ENCODE results near the gene KRT78.

DNA sequence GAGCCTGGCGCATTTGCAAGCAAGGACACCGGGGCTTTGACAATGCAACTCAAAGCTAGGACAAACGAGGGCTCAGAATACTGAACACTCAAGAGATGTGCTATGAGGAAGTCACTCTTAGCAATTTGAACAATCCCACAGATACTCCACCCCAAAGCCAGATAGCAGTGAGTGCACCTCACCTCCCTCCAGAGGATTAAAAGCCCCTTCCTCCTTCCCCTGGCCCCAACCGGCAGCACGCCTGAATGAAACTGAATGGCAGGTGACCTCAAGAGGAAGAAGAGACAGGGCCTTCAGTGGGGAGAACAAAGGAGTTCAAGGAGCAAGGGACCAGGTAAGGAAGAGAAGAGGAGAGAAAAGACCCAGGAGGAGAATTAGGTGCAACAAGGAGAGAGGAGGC lies 1.9 kb upstream of the KRT78 start:
- TF ChIP-seq CTCF (IDR thresholded peaks at IDR 0.05) (no peak), POLR2A (IDR thresholded peaks at IDR 0.05) (no peak)
